ENCODE data around the gene GPC4. TPM values are rescaled to one million over a fixed set of nuclear protein-coding genes. Genes with fewer than 3 reads are reported as not detected.
A peak's percentile ranks its signal among the peaks of the same experiment; 100 is the strongest.

The GPC4 gene
- total and polyA plus RNA-seq, 2 experiments from 2014 or later: 124 to 183 TPM

DNA sequence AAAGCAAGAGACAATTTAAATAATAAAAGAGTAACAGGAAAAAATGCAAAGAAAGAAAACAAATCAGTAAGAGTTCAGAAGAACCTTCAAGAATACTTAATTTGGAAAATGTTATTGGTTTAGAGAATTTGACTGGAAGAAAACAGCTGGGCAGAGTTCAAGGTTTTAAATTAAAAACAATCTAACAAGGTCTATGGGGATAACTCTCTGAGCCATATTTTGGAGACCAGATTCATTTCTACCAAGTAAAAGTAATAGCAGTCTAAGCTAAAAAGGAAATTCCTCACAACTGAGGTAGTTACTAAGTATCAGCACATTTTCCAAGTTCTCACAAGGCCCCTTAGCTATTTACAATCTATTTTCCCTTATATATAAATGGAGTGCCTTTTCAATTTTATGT, 114.7 kb downstream of the GPC4 start:
- peaks cover 9% of the 10 kb centered on the region for H3K4me1 Mint-ChIP-seq
- peaks cover 3% of the 10 kb centered on the region for H3K4me1 ChIP-seq (ENCODE audit: insufficient read depth)
- no peaks in the 10 kb centered on the region; the same call in 1 of the 2 replicates for H4K20me1 ChIP-seq (replicated peaks; ENCODE audit: insufficient read depth)
- no peak for DNase-seq (ENCODE audit: low spot score)
- H3K27me3 Mint-ChIP-seq (ENCODE audit: insufficient read depth, low read depth, poor library complexity): peaks cover 4% of the 10 kb centered on the region
- H3K79me2 ChIP-seq (replicated peaks; ENCODE audit: insufficient read depth): 0 out of 2 replicates have a peak, but pooled peaks cover 5% of the 10 kb centered on the region
- H3K36me3 ChIP-seq (ENCODE audit: insufficient read depth): peaks cover 44% of the 10 kb centered on the region
- no peak overlapping the region for H3K4me2 ChIP-seq
- no peak overlapping the region for H3K4me3 ChIP-seq
- H3F3A ChIP-seq (replicated peaks; ENCODE audit: low read depth): 0 out of 2 replicates have a peak, but pooled peaks cover 9% of the 10 kb centered on the region
- peaks cover 77% of the 10 kb centered on the region for H3K36me3 Mint-ChIP-seq (ENCODE audit: low read depth)
- H3K9me2 ChIP-seq (ENCODE audit: insufficient read depth): no peaks in the 10 kb centered on the region
- H3K27me3 ChIP-seq (ENCODE audit: insufficient read depth): no peaks in the 10 kb centered on the region
- TF ChIP-seq NANOG (IDR thresholded peaks at IDR 0.05; ENCODE audit: borderline replicate concordance): no peak
- TF ChIP-seq CREB1 (CRISPR knock-in tag; IDR thresholded peaks at IDR 0.05; ENCODE audit: low read depth): no peak
- TF ChIP-seq, protein P1, sequence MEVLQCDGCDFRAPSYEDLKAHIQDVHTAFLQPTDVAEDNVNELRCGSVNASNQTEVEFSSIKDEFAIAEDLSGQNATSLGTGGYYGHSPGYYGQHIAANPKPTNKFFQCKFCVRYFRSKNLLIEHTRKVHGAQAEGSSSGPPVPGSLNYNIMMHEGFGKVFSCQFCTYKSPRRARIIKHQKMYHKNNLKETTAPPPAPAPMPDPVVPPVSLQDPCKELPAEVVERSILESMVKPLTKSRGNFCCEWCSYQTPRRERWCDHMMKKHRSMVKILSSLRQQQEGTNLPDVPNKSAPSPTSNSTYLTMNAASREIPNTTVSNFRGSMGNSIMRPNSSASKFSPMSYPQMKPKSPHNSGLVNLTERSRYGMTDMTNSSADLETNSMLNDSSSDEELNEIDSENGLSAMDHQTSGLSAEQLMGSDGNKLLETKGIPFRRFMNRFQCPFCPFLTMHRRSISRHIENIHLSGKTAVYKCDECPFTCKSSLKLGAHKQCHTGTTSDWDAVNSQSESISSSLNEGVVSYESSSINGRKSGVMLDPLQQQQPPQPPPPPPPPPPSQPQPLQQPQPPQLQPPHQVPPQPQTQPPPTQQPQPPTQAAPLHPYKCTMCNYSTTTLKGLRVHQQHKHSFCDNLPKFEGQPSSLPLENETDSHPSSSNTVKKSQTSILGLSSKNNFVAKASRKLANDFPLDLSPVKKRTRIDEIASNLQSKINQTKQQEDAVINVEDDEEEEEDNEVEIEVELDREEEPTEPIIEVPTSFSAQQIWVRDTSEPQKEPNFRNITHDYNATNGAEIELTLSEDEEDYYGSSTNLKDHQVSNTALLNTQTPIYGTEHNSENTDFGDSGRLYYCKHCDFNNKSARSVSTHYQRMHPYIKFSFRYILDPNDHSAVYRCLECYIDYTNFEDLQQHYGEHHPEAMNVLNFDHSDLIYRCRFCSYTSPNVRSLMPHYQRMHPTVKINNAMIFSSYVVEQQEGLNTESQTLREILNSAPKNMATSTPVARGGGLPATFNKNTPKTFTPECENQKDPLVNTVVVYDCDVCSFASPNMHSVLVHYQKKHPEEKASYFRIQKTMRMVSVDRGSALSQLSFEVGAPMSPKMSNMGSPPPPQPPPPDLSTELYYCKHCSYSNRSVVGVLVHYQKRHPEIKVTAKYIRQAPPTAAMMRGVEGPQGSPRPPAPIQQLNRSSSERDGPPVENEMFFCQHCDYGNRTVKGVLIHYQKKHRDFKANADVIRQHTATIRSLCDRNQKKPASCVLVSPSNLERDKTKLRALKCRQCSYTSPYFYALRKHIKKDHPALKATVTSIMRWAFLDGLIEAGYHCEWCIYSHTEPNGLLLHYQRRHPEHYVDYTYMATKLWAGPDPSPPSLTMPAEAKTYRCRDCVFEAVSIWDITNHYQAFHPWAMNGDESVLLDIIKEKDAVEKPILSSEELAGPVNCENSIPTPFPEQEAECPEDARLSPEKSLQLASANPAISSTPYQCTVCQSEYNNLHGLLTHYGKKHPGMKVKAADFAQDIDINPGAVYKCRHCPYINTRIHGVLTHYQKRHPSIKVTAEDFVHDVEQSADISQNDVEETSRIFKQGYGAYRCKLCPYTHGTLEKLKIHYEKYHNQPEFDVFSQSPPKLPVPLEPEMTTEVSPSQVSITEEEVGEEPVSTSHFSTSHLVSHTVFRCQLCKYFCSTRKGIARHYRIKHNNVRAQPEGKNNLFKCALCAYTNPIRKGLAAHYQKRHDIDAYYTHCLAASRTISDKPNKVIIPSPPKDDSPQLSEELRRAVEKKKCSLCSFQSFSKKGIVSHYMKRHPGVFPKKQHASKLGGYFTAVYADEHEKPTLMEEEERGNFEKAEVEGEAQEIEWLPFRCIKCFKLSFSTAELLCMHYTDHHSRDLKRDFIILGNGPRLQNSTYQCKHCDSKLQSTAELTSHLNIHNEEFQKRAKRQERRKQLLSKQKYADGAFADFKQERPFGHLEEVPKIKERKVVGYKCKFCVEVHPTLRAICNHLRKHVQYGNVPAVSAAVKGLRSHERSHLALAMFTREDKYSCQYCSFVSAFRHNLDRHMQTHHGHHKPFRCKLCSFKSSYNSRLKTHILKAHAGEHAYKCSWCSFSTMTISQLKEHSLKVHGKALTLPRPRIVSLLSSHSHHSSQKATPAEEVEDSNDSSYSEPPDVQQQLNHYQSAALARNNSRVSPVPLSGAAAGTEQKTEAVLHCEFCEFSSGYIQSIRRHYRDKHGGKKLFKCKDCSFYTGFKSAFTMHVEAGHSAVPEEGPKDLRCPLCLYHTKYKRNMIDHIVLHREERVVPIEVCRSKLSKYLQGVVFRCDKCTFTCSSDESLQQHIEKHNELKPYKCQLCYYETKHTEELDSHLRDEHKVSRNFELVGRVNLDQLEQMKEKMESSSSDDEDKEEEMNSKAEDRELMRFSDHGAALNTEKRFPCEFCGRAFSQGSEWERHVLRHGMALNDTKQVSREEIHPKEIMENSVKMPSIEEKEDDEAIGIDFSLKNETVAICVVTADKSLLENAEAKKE (CRISPR knock-in tag; IDR thresholded peaks at IDR 0.05): no peak
- TF ChIP-seq ZNF331 (CRISPR knock-in tag; IDR thresholded peaks at IDR 0.05; ENCODE audit: low read depth): no peak
- no peak for TF ChIP-seq EZH2 (IDR thresholded peaks at IDR 0.05; ENCODE audit: low read depth, unreplicated experiment)
- TF ChIP-seq STAT1 (IDR thresholded peaks at IDR 0.05; ENCODE audit: unreplicated experiment): no peak
- TF ChIP-seq, protein P2, sequence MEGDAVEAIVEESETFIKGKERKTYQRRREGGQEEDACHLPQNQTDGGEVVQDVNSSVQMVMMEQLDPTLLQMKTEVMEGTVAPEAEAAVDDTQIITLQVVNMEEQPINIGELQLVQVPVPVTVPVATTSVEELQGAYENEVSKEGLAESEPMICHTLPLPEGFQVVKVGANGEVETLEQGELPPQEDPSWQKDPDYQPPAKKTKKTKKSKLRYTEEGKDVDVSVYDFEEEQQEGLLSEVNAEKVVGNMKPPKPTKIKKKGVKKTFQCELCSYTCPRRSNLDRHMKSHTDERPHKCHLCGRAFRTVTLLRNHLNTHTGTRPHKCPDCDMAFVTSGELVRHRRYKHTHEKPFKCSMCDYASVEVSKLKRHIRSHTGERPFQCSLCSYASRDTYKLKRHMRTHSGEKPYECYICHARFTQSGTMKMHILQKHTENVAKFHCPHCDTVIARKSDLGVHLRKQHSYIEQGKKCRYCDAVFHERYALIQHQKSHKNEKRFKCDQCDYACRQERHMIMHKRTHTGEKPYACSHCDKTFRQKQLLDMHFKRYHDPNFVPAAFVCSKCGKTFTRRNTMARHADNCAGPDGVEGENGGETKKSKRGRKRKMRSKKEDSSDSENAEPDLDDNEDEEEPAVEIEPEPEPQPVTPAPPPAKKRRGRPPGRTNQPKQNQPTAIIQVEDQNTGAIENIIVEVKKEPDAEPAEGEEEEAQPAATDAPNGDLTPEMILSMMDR (conservative IDR thresholded peaks at IDR 0.05; ENCODE audit: low read depth in 2 of 2): no peak
- TF ChIP-seq, protein P3, sequence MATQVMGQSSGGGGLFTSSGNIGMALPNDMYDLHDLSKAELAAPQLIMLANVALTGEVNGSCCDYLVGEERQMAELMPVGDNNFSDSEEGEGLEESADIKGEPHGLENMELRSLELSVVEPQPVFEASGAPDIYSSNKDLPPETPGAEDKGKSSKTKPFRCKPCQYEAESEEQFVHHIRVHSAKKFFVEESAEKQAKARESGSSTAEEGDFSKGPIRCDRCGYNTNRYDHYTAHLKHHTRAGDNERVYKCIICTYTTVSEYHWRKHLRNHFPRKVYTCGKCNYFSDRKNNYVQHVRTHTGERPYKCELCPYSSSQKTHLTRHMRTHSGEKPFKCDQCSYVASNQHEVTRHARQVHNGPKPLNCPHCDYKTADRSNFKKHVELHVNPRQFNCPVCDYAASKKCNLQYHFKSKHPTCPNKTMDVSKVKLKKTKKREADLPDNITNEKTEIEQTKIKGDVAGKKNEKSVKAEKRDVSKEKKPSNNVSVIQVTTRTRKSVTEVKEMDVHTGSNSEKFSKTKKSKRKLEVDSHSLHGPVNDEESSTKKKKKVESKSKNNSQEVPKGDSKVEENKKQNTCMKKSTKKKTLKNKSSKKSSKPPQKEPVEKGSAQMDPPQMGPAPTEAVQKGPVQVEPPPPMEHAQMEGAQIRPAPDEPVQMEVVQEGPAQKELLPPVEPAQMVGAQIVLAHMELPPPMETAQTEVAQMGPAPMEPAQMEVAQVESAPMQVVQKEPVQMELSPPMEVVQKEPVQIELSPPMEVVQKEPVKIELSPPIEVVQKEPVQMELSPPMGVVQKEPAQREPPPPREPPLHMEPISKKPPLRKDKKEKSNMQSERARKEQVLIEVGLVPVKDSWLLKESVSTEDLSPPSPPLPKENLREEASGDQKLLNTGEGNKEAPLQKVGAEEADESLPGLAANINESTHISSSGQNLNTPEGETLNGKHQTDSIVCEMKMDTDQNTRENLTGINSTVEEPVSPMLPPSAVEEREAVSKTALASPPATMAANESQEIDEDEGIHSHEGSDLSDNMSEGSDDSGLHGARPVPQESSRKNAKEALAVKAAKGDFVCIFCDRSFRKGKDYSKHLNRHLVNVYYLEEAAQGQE (IDR thresholded peaks at IDR 0.05; ENCODE audit: unreplicated experiment): no peak
- no peak overlapping the region for H3K4me3 Mint-ChIP-seq
- H2AFZ ChIP-seq: no peak overlapping the region
- H3K27ac Mint-ChIP-seq: no peak overlapping the region
- no peaks in the 10 kb centered on the region for H3K9me3 Mint-ChIP-seq
- no peak for ATAC-seq
- 0 out of 2 replicates have a peak overlapping the region, but pooled peaks have one; percentile 28 for H3K27ac ChIP-seq (ENCODE audit: low read depth)

All from GM23338 (cell line).